Heart left ventricle (tissue), 16 donors: Measurements from ENCODE around the gene PKP3. TPM values are rescaled to one million over a fixed set of nuclear protein-coding genes. Genes with fewer than 3 reads are reported as not detected.
A peak's percentile ranks its signal among the peaks of the same experiment; 100 is the strongest.

Experiments used
- ATAC-seq, 4 donors: fragments of 200-7000 bp; cut with Tn5 transposase; one replicate each; pipeline ENCODE4 v1.9.1; 2020 to 2022; ENCODE audit warnings: moderate library complexity in 4 of 4, mild to moderate bottlenecking in 3 of 4, moderate number of reproducible peaks in 1 of 4
- DNase-seq, 5 donors: peaks; one replicate each; pipeline ENCODE4 v3.0.0-alpha.2; 2020
- H3K27ac ChIP-seq, 12 donors: fragments of 200-600 bp; sonication (generic) in 4 of 12; one replicate each; pipeline versions ENCODE4 v1.5.0 to v1.8.0; 2016 to 2022; ENCODE audit warnings: mild to moderate bottlenecking in 2 of 12
- H3K27me3 ChIP-seq, 9 donors: fragments of 200-600 bp; sonication (generic) in 2 of 9; one replicate each; pipeline versions ENCODE4 v1.5.1 to v1.8.0; 2016 to 2022; ENCODE audit warnings: mild to moderate bottlenecking in 3 of 9
- H3K36me3 ChIP-seq, 9 donors: fragments of 200-600 bp; sonication (generic) in 2 of 9; one replicate each; pipeline versions ENCODE4 v1.5.0 to v1.8.0; 2018 to 2022; ENCODE audit warnings: mild to moderate bottlenecking in 2 of 9
- H3K4me1 ChIP-seq, 12 donors: fragments of 200-600 bp; sonication (generic) in 4 of 12; one replicate each; pipeline versions ENCODE4 v1.5.0 to v1.8.0; 2016 to 2022; ENCODE audit warnings: mild to moderate bottlenecking in 3 of 12
- H3K4me3 ChIP-seq, 12 donors: fragments of 200-600 bp; sonication (generic) in 4 of 12; one replicate each; pipeline versions ENCODE4 v1.5.0 to v1.8.0; 2017 to 2022; ENCODE audit warnings: mild to moderate bottlenecking in 9 of 12, moderate library complexity in 4 of 12
- H3K9me3 ChIP-seq, 12 donors: fragments of 200-600 bp; sonication (generic) in 4 of 12; one replicate each; pipeline versions ENCODE4 v1.5.0 to v1.8.0; 2016 to 2022; ENCODE audit warnings: mild to moderate bottlenecking in 1 of 12
- POLR2A ChIP-seq, 2 donors: fragments of 450-650 bp; IDR thresholded peaks; one replicate each; pipeline ENCODE4 v1.6.1; 2017; ENCODE audit warnings: antibody characterized with exemption in 2 of 2, mild to moderate bottlenecking in 2 of 2, moderate library complexity in 2 of 2
- WGBS, 4 donors: extraction: QIAGEN DNeasy Blood & Tissue Kit in 2 of 4; methylation state at CpG; one replicate each; pipeline versions ENCODE4 v1.1.5 to v1.1.7; 2013 to 2018; 5-methylcytosine and 5-hydroxymethylcytosine counted together
- intact Hi-C, 10 donors: fragments of 100-400 bp; cut with DNase I; formaldehyde crosslinking; loops; one replicate each; pipeline versions ENCODE4 v1.11.1 to v1.14.2; 2022
- polyA plus RNA-seq, 2 donors: library from polyadenylated mRNA; stranded (reverse); fragments of 200-250 nt; gene quantifications; one replicate each; pipeline ENCODE4 v1.2.3, GENCODE V29; 2013
- total RNA-seq, 9 donors: library from RNA; depleted of rRNA in 2 of 9; stranded (reverse); fragments of >200 nt in 2 of 9; fragmentation: NEBNext Ultra II Directional in 3 of 9; extraction: Animal tissue kit (Norgen Biotek cat#: 25700) in 3 of 9; gene quantifications; one replicate each; pipeline versions ENCODE4 v1.1.0 to v1.2.4, GENCODE V29; 2016 to 2023
- TF ChIP-seq, protein P1 (sequence below), 12 donors: fragments of 200-600 bp; sonication (generic) in 4 of 12; IDR thresholded peaks; one replicate each; pipeline versions ENCODE4 v1.5.0 to v1.8.0; 2018 to 2022; ENCODE audit warnings: antibody characterized with exemption in 12 of 12, mild to moderate bottlenecking in 5 of 12
- donor health status: ischemic (EF 13 %, LVEDD 7.1; RV severe dilation, severe dysfunction).
- donor health status: healthy with polysubstance abuse.
- donor health status: DM: no; HTN: yes; CAD: no.
- donor health status: DM: no; HTN: no; CAD: no.
- donor health status: ischemic (EF 25% LVEDD 6.9; RV normal size, moderate dysfunction).
- donor health status: ischemic (EF 25% LVEDD 5.7; RV mildly dilated, moderate dysfunction).
- donor health status: healthy.
- donor health status: DM: yes; HTN: yes; CAD: no.
- donor health status: ischemic (EF 35%, LVEDD 5.7; RV mildly dilated, moderate dysfunction).
- donor health status: nonischemic (EF 11% LVEDD 7.7; RV severe dilation, severe dysfunction).
- donor health status: DM: yes; HTN: yes; CAD: no.
- donor health status: PGD.
- donor health status: ischemic (EF 29% LVEDD 5.4; RV normal size, mild dysfunction).
- donor health status: nonischemic (EF 23%, LVEDD 6.1; RV moderate dilation, normal function).

The PKP3 gene
- total and polyA plus RNA-seq, 11 donors, result 0.15 to 2.0 (median 0.61) TPM

DNA sequence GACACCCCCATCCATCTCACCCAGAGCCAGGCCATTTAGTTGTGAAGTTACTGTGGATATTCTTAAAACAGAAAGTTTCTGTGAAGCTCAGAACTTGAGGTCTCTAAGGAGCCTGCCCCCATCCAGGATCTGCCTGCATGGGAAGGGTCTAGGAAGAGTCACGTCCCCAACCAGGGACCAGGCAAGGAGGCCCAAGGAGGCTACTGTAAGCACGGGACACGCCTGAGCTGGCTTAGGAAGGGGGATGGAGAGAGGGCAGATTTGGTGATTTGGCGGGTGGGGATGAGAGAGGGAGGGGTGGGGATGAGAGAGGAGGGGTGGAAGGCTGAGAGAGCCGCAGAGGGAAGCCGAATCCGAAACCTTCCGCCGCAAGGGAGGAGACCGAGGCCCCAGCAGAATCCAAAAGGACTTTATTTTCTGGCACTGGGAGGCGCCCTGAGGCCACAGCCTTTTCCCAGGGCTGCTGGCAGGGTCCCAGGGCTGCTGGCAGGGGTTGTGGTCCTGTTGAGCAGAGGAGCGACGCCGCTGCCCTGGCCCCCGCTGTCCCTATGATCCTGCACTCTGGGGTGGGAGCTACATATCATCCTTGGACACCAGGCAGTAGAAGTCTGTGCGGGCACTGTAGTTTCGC is 11.4 kb downstream of the PKP3 start:
- 73 to 87% (median 75%) methylated on average over 13 to 17 of the region's 17 CpGs for WGBS, 4 donors
- peaks cover 0 to 10% (median 0%) of the 10 kb centered on the region in 9 donors for H3K27me3 ChIP-seq
- intact Hi-C loops, result loop anchor here in 7 of 10 donors (1.0 to 10.0 kb wide), 6 partner anchors 42 to 113 kb away; partner anchors contain the start of genes RNH1 (in 2 of the 7) and PTDSS2 (in 1 of the 7)

DNA sequence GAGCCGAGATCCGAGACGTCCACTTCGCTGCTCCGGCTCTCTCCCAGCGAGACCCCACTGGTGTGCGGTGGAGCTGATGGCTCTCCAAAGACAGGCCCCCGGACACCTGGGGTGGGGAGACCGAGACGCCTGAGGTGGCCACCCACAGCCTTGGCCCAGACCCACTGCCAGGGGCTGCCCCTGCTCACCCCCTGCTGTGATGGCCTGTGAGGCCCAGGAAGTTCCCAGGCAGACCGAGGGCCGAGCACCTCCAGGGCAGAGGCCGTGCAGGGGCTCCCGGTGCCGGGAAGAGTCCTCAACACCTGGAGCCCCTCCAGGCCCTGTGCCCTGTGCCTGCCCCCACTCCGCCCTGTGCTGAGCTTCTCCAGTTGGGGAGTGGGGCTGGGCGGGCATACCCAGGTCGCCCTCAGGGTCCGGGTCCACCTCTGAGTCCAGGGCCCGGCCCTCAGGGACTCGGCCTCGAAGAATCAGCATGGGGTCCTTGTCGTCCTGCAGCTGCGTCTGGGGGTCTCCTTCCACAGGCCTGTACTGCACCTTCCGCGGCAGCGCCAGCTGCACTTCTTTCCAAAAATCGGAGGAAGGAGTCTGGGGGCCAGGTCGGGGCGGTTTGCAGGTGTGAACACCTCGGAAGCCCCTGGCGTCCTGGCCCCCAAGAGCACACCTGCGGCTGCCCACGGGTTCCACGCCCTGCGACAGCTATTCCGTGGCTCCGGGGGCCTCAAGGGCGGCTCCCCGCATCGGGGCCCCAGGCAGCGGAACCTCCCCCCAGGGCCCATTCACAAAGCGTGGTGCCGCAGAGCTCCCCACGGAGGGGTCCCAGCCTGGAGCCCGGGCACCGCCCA is 12.2 kb downstream of the PKP3 start:
- Histone ChIP-seq H3K36me3 (no peaks in the 10 kb centered on the region), H3K4me3 (peak overlapping the region; percentile 49 to 76 (median 67)), H3K27ac (peak overlapping the region in 11 of 12 donors; percentile 28 to 82 (median 75)), H3K4me1 (peaks cover 0 to 24% (median 15%) of the 10 kb centered on the region in 12 donors), H3K9me3 (no peaks in the 10 kb centered on the region), H3K27me3 (peaks cover 0 to 8% (median 0%) of the 10 kb centered on the region in 9 donors)
- ATAC-seq (peak in 3 of 4 donors; percentile 10 to 31 (median 25)), DNase-seq (peak in 4 of 5 donors; percentile 23 to 65 (median 36))
- TF ChIP-seq, protein P1, sequence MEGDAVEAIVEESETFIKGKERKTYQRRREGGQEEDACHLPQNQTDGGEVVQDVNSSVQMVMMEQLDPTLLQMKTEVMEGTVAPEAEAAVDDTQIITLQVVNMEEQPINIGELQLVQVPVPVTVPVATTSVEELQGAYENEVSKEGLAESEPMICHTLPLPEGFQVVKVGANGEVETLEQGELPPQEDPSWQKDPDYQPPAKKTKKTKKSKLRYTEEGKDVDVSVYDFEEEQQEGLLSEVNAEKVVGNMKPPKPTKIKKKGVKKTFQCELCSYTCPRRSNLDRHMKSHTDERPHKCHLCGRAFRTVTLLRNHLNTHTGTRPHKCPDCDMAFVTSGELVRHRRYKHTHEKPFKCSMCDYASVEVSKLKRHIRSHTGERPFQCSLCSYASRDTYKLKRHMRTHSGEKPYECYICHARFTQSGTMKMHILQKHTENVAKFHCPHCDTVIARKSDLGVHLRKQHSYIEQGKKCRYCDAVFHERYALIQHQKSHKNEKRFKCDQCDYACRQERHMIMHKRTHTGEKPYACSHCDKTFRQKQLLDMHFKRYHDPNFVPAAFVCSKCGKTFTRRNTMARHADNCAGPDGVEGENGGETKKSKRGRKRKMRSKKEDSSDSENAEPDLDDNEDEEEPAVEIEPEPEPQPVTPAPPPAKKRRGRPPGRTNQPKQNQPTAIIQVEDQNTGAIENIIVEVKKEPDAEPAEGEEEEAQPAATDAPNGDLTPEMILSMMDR (IDR thresholded peaks at IDR 0.05), result no peak
- no peak for TF ChIP-seq POLR2A (IDR thresholded peaks at IDR 0.05)
- WGBS, 4 donors, result 67 to 85% (median 78%) methylated on average over 14 to 47 of the region's 47 CpGs
- intact Hi-C loops, result loop anchor here in 9 of 10 donors (1.0 to 10.0 kb wide), 7 partner anchors 41 to 112 kb away; partner anchors contain the start of genes RNH1 (in 2 of the 9) and PTDSS2 (in 1 of the 9)

More for the DNA sequence above, 11.4 kb downstream of the PKP3 start:
- TF ChIP-seq, protein P1 (IDR thresholded peaks at IDR 0.05), result peak in 2 of 12 donors; percentile 11 to 15
- no peak for TF ChIP-seq POLR2A (IDR thresholded peaks at IDR 0.05)
- peak in 4 of 5 donors; percentile 37 to 73 (median 66) for DNase-seq
- Histone ChIP-seq H3K4me3 (peak overlapping the region in 2 of 12 donors; percentile 67 to 72), H3K36me3 (no peaks in the 10 kb centered on the region), H3K4me1 (peaks cover 0 to 25% (median 15%) of the 10 kb centered on the region in 12 donors), H3K27ac (no peak overlapping the region), H3K9me3 (no peaks in the 10 kb centered on the region)
- peak; percentile 1 to 28 (median 18) for ATAC-seq

DNA sequence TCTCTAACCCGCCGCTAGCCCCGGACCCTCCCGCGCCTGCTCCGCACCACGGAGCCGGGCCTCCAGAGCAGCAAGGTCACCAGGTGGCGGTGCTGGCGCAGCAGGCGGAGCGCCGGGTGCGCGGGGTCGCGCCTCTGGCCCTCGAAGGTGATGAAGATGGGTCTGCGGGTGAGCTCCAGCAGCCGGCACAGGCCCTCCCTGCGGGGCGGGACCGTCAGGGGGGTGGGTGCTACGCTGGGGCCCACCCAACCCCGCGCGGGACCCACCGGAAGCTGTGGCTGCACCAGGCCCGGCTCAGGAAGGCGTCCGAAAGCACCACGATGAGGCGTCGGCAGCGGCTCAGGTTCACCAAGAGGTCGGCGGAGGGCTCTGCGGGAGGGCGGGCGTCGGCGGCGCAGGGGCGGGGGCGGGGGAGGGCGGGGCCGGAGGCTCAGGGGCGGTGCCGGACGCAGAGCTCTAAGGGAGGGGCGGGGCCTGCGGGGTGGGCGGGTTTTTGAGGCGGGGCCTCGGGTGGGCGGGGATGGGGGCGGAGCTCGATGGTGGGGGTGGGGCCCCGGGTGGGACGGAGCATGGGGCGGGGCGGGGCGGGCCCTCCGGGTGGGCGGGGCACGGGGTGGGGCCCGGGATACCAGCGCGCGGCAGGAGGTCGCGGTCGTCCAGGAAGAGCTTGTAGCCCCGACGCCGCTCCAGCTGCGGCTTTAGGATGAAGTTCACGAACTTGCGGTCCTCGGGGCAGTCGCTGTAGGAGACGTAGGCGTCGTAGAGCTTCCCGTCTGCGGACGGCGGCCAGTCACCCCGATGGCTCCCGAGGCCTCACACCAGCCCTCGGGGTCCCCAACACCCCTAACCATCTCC is 13.0 kb downstream of the PKP3 start:
- Histone ChIP-seq H3K4me3 (peak overlapping the region; percentile 49 to 76 (median 67)), H3K27me3 (peaks cover 0 to 8% (median 0%) of the 10 kb centered on the region in 9 donors), H3K27ac (peak overlapping the region; percentile 28 to 82 (median 75)), H3K4me1 (peaks cover 0 to 24% (median 15%) of the 10 kb centered on the region in 12 donors), H3K9me3 (no peaks in the 10 kb centered on the region), H3K36me3 (no peaks in the 10 kb centered on the region)
- DNase-seq (peak; percentile 85 to 93 (median 88)), ATAC-seq (peak; percentile 44 to 81 (median 78))
- peak in 1 of 2 donors; percentile 24 for TF ChIP-seq POLR2A (IDR thresholded peaks at IDR 0.05)
- TF ChIP-seq, protein P1 (IDR thresholded peaks at IDR 0.05), result peak in 9 of 12 donors; percentile 9 to 56 (median 21)
- intact Hi-C loops, result loop anchor here in 9 of 10 donors (2.0 to 10.0 kb wide), 6 partner anchors 40 to 110 kb away; partner anchors contain the start of genes RNH1 (in 2 of the 9) and PTDSS2 (in 1 of the 9)
- 0 to 14% (median 6%) methylated on average over 9 to 89 of the region's 91 CpGs for WGBS, 4 donors
